A549 treated with AZD9567 at 1 μM for 4 hours (cell line): Measurements from ENCODE around the gene LIFR. TPM values are rescaled to one million over a fixed set of nuclear protein-coding genes. Genes with fewer than 3 reads are reported as not detected.

Experiments
- total RNA-seq: library from RNA; stranded (reverse); fragments of 200-300 nt; extraction: Qiagen RNA extraction; gene quantifications from 5 replicates; pipeline ENCODE4 v1.2.3, GENCODE V29; 2022; ENCODE audit not compliant: insufficient read depth

LIFR gene
- total RNA-seq = 4.7 to 7.6 TPM (median 6.8 TPM) in 5 replicates

DNA sequence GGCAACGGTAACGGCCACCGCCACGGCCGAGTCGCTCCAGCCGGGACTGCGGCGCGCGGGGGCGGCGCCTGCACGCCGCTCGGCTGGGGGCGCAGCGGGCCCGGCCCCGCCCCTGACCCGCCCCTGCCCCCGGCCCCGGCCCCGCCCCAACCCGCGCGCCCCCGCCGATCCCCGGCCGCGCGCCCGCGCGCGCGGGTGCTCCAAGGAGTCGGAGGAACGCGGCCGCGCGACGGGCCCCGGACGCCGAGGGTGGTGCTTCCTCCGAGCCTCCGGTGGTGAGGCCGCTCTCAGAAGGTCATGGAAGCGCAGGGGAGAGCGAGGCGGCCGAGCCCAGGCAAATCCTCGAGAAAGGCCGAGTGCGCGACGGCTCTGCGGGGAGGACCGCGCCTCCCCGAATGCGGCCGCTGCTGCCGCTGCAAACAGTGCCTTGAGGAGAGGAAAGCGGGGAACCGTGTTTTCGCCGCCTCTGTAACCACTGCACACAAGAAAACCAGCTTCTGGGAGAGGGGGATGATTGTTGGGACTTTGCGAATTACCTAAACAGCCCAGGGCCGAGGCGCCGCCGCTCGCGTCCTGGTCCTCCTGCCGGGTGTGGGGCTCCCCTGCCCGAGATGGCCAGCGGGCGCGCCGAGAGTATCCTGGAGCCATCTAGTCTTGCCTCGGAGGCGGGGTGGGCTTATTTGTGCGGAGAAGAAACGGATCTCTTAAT is at the start of gene LIFR:
Gene LIFR (minus strand): TSS at position 48 of the 709 bp plus-strand sequence. CDS start 25,999 bp downstream, outside the sequence.

